ENCODE data around the gene RPS26.

- TF ChIP-seq CTCF (IDR thresholded peaks at IDR 0.05): no peak
- TF ChIP-seq POLR2A (IDR thresholded peaks at IDR 0.05): no peak
Observed at GRCh38 chr12:55993230-55993853, 48.4 kb upstream of the RPS26 start.

Data from esophagus squamous epithelium (tissue), 4 donors.